Neural progenitor cell (in vitro differentiated cells): ENCODE results near the gene NOS1AP.

Source experiments
- EZH2phosphoT487 ChIP-seq: fragments of 200-600 bp; sonication (generic); IDR thresholded peaks from 2 replicates; pipeline ENCODE4 v1.6.1; 2017; ENCODE audit warnings: antibody characterized with exemption
- TF ChIP-seq, protein P1 (sequence below): fragments of 200-600 bp; sonication (generic); IDR thresholded peaks from 2 replicates; pipeline ENCODE4 v1.5.1; 2017; ENCODE audit warnings: antibody characterized with exemption, mild to moderate bottlenecking

DNA sequence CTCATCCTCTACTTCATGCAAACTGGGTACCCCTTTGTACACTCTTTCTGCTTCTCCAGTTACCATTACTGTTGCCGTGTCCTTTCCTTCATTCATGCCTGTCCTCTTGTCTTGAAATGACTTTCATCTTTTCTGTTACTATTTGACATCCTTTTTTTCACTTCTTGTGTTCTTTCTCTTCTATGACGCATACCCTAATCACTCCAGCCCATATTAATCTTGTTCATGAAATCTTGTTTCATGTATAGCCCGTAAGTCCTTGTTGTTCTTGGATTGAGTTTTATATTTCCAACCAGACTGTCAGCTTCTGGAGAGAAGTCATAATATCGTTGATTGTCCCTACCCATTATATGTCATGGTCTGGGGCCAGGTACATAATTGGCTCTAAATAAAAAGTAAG, 126.1 kb downstream of the NOS1AP start:
- TF ChIP-seq, protein P1, sequence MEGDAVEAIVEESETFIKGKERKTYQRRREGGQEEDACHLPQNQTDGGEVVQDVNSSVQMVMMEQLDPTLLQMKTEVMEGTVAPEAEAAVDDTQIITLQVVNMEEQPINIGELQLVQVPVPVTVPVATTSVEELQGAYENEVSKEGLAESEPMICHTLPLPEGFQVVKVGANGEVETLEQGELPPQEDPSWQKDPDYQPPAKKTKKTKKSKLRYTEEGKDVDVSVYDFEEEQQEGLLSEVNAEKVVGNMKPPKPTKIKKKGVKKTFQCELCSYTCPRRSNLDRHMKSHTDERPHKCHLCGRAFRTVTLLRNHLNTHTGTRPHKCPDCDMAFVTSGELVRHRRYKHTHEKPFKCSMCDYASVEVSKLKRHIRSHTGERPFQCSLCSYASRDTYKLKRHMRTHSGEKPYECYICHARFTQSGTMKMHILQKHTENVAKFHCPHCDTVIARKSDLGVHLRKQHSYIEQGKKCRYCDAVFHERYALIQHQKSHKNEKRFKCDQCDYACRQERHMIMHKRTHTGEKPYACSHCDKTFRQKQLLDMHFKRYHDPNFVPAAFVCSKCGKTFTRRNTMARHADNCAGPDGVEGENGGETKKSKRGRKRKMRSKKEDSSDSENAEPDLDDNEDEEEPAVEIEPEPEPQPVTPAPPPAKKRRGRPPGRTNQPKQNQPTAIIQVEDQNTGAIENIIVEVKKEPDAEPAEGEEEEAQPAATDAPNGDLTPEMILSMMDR = no peak
- no peak for TF ChIP-seq EZH2phosphoT487
